Measurements from ENCODE around the gene APBA1.

Gene APBA1

DNA sequence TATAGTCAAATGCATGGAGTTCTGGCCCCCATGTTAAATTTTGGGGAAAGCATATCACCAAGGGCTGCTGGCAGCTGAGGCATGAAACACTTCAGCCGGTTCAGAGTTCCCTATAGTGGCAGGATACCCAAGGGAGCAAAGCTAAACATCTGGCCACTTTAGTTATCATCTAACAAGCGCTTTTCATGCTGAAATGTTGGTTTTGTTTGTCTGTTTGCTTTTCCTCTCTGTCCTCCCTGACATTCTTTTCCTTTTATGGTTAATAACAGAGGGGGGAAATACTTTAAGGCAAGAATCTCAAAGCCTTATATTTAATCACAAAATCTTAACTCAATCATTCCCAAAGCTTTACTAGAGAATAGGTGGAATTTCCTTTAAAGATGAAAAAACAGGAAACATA, 11.9 kb downstream of the APBA1 start:
- TF ChIP-seq, protein P1, sequence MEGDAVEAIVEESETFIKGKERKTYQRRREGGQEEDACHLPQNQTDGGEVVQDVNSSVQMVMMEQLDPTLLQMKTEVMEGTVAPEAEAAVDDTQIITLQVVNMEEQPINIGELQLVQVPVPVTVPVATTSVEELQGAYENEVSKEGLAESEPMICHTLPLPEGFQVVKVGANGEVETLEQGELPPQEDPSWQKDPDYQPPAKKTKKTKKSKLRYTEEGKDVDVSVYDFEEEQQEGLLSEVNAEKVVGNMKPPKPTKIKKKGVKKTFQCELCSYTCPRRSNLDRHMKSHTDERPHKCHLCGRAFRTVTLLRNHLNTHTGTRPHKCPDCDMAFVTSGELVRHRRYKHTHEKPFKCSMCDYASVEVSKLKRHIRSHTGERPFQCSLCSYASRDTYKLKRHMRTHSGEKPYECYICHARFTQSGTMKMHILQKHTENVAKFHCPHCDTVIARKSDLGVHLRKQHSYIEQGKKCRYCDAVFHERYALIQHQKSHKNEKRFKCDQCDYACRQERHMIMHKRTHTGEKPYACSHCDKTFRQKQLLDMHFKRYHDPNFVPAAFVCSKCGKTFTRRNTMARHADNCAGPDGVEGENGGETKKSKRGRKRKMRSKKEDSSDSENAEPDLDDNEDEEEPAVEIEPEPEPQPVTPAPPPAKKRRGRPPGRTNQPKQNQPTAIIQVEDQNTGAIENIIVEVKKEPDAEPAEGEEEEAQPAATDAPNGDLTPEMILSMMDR (conservative IDR thresholded peaks at IDR 0.05; ENCODE audit: low read depth, low read length) = no peak
- no peak overlapping the region for H3K4me3 ChIP-seq (ENCODE audit: low read length)
- DNase-seq (ENCODE audit: low read depth) = no peak

GRCh38 chr9:69658987-69659675, 13.0 kb downstream of the APBA1 start:
- DNase-seq (ENCODE audit: low read depth) = no peak
- H3K4me3 ChIP-seq (ENCODE audit: low read length) = no peak overlapping the region
- TF ChIP-seq, protein P1 (conservative IDR thresholded peaks at IDR 0.05; ENCODE audit: low read depth, low read length) = no peak

GRCh38 chr9:69657269-69657668, 14.9 kb downstream of the APBA1 start:
- no peak for DNase-seq (ENCODE audit: low read depth)
- H3K4me3 ChIP-seq (ENCODE audit: low read length) = no peak overlapping the region
- TF ChIP-seq, protein P1 (conservative IDR thresholded peaks at IDR 0.05; ENCODE audit: low read depth, low read length) = no peak

DNA sequence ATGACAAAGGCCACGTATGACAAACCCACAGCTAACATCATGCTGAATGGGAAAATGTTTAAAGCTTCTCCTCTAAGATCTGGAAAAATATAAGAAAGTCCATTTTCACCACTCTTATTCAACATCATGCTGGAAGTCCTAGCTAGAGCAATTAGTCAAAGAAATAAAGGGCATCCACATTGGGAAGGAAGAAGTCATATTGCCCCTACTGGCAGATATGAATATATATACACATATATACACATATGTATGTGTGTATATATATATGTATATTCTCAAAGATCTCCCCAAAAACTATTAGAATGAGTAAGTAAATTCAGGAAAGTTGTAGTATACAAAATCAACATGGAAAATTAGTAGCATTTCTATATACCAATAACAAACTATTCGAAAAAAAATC, 17.1 kb downstream of the APBA1 start:
- H3K4me3 ChIP-seq (ENCODE audit: low read length) = no peak overlapping the region
- TF ChIP-seq, protein P1 (conservative IDR thresholded peaks at IDR 0.05; ENCODE audit: low read depth, low read length) = peak; percentile 12
- no peak for DNase-seq (ENCODE audit: low read depth)

- H3K4me3 ChIP-seq (ENCODE audit: low read length) = no peak overlapping the region
- TF ChIP-seq, protein P1 (conservative IDR thresholded peaks at IDR 0.05; ENCODE audit: low read depth, low read length) = no peak
- DNase-seq (ENCODE audit: low read depth) = no peak
Measured at GRCh38 chr9:69653261-69653660, 18.9 kb downstream of the APBA1 start.

- no peak for DNase-seq (ENCODE audit: low read depth)
- H3K4me3 ChIP-seq (ENCODE audit: low read length) = no peak overlapping the region
- TF ChIP-seq, protein P1 (conservative IDR thresholded peaks at IDR 0.05; ENCODE audit: low read depth, low read length) = no peak
Measured at GRCh38 chr9:69649566-69650250, 22.5 kb downstream of the APBA1 start.

- DNase-seq (ENCODE audit: low read depth) = no peak
- TF ChIP-seq, protein P1 (conservative IDR thresholded peaks at IDR 0.05; ENCODE audit: low read depth, low read length) = no peak
Measured at GRCh38 chr9:69647804-69648203, 24.4 kb downstream of the APBA1 start.

More at GRCh38 chr9:69647804-69648203, 24.4 kb downstream of the APBA1 start:
- H3K4me3 ChIP-seq (ENCODE audit: low read length) = no peak overlapping the region
